GM23338 (cell line): ENCODE results near the gene MYL1. TPM values are rescaled to one million over a fixed set of nuclear protein-coding genes. Genes with fewer than 3 reads are reported as not detected.

Experiments
- ATAC-seq: fragments of 200-7000 bp; cut with Tn5 transposase; 3 replicates; pipeline ENCODE4 v1.9.1; 2020
- DNase-seq: peaks from one replicate; pipeline ENCODE4 v3.0.0-alpha.2; 2015; ENCODE audit warnings: low spot score
- H2AFZ ChIP-seq: fragments of 200-600 bp; sonication (generic); 2 replicates; pipeline ENCODE4 v1.8.0; 2016; ENCODE audit warnings: antibody characterized with exemption, mild to moderate bottlenecking, moderate library complexity
- H3F3A ChIP-seq: fragments of 200-600 bp; sonication (generic); replicated peaks from 2 replicates; pipeline ENCODE4 v1.8.0; 2017; ENCODE audit warnings: antibody characterized with exemption, mixed run types, low read depth
- H3K27ac ChIP-seq: fragments of 200-600 bp; sonication (generic); 2 replicates; pipeline ENCODE4 v1.6.1; 2016; ENCODE audit warnings: low read depth
- H3K27me3 ChIP-seq: fragments of 200-600 bp; sonication (generic); 2 replicates; pipeline ENCODE4 v1.8.0; 2016; ENCODE audit warnings: mild to moderate bottlenecking, mixed run types, moderate library complexity; ENCODE audit not compliant: insufficient read depth
- H3K36me3 ChIP-seq: fragments of 200-600 bp; sonication (generic); 2 replicates; pipeline ENCODE4 v1.8.0; 2016; ENCODE audit warnings: mild to moderate bottlenecking; ENCODE audit not compliant: insufficient read depth
- H3K4me1 ChIP-seq: fragments of 200-600 bp; sonication (generic); 2 replicates; pipeline ENCODE4 v1.8.0; 2016; ENCODE audit warnings: mild to moderate bottlenecking, moderate library complexity; ENCODE audit not compliant: insufficient read depth
- H3K4me2 ChIP-seq: fragments of 200-600 bp; sonication (generic); 2 replicates; pipeline ENCODE4 v1.7.1; 2017; ENCODE audit warnings: mixed run types
- H3K4me3 ChIP-seq: fragments of 200-600 bp; sonication (generic); 2 replicates; pipeline ENCODE4 v1.6.1; 2016; ENCODE audit warnings: mixed run types
- H3K79me2 ChIP-seq: fragments of 200-600 bp; sonication (generic); replicated peaks from 2 replicates; pipeline ENCODE4 v1.8.0; 2017; ENCODE audit warnings: mild to moderate bottlenecking; ENCODE audit not compliant: insufficient read depth
- H3K9me2 ChIP-seq: fragments of 200-600 bp; sonication (generic); 2 replicates; pipeline ENCODE4 v1.8.0; 2017; ENCODE audit not compliant: insufficient read depth
- H4K20me1 ChIP-seq: fragments of 200-600 bp; sonication (generic); replicated peaks from 2 replicates; pipeline ENCODE4 v1.8.0; 2017; ENCODE audit warnings: mild to moderate bottlenecking; ENCODE audit not compliant: insufficient read depth
- H3K27ac Mint-ChIP-seq: 2 replicates; pipeline ENCODE4 v1.8.0; 2020; ENCODE audit warnings: inconsistent platforms, mild to moderate bottlenecking, moderate library complexity, mixed read lengths
- H3K27me3 Mint-ChIP-seq: 3 replicates; pipeline ENCODE4 v1.8.0; 2022; ENCODE audit warnings: low read depth, mild to moderate bottlenecking, moderate library complexity, mixed read lengths, inconsistent platforms; ENCODE audit not compliant: insufficient read depth, poor library complexity
- H3K36me3 Mint-ChIP-seq: 3 replicates; pipeline ENCODE4 v1.8.0; 2021; ENCODE audit warnings: low read depth, mild to moderate bottlenecking, inconsistent platforms, moderate library complexity, mixed read lengths
- H3K4me1 Mint-ChIP-seq: 3 replicates; pipeline ENCODE4 v1.8.0; 2020; ENCODE audit warnings: mild to moderate bottlenecking, inconsistent platforms, mixed read lengths
- H3K4me3 Mint-ChIP-seq: 3 replicates; pipeline ENCODE4 v1.8.0; 2021; ENCODE audit warnings: moderate library complexity, mild to moderate bottlenecking, inconsistent platforms, mixed read lengths
- H3K9me3 Mint-ChIP-seq: 3 replicates; pipeline ENCODE4 v1.8.0; 2020; ENCODE audit warnings: moderate library complexity, mild to moderate bottlenecking, inconsistent platforms, mixed read lengths
- CREB1 ChIP-seq: fragments of 250-450 bp; sonication (Bioruptor Pico); IDR thresholded peaks from 2 replicates; pipeline ENCODE4 v1.5.0; 2020; ENCODE audit warnings: low read depth, mild to moderate bottlenecking, moderate library complexity
- CTCF ChIP-seq, 2 experiments: fragments of 200-600 bp in 1 of 2; sonication (generic) in 1 of 2; conservative IDR thresholded peaks; 2 replicates each; pipeline versions ENCODE4 v1.5.1 to v1.6.1; 2016 to 2017; ENCODE audit warnings: antibody characterized with exemption in 2 of 2, low read depth in 2 of 2, mild to moderate bottlenecking in 2 of 2, moderate library complexity in 1 of 2
- ETS1 ChIP-seq: IDR thresholded peaks from 2 replicates; pipeline ENCODE4 v1.6.1; 2016; ENCODE audit warnings: antibody characterized with exemption
- EZH2 ChIP-seq: fragments of 200-600 bp; sonication (generic); IDR thresholded peaks from one replicate; pipeline ENCODE4 v1.8.0; 2017; ENCODE audit warnings: antibody characterized with exemption, mild to moderate bottlenecking, low read depth; ENCODE audit not compliant: unreplicated experiment
- EZH2phosphoT487 ChIP-seq: fragments of 200-600 bp; sonication (generic); IDR thresholded peaks from one replicate; pipeline ENCODE4 v1.8.1; 2018; ENCODE audit warnings: antibody characterized with exemption; ENCODE audit not compliant: unreplicated experiment
- JUNB ChIP-seq: IDR thresholded peaks from one replicate; pipeline ENCODE4 v1.6.1; 2016; ENCODE audit warnings: antibody characterized with exemption; ENCODE audit not compliant: unreplicated experiment
- NANOG ChIP-seq: IDR thresholded peaks from 2 replicates; pipeline ENCODE4 v1.6.1; 2016; ENCODE audit warnings: antibody characterized with exemption, borderline replicate concordance
- POLR2AphosphoS5 ChIP-seq: IDR thresholded peaks from 2 replicates; pipeline ENCODE4 v1.6.1; 2016; ENCODE audit warnings: antibody characterized with exemption, low read depth
- REST ChIP-seq: IDR thresholded peaks from one replicate; pipeline ENCODE4 v1.6.1; 2018; ENCODE audit warnings: antibody characterized with exemption; ENCODE audit not compliant: unreplicated experiment
- STAT1 ChIP-seq: IDR thresholded peaks from one replicate; pipeline ENCODE4 v1.6.1; 2016; ENCODE audit warnings: antibody characterized with exemption; ENCODE audit not compliant: unreplicated experiment
- ZNF114 ChIP-seq: fragments of 250-450 bp; sonication (Bioruptor Pico); IDR thresholded peaks from 2 replicates; pipeline ENCODE4 v1.5.0; 2020; ENCODE audit warnings: mild to moderate bottlenecking, moderate library complexity
- ZNF331 ChIP-seq: fragments of 250-450 bp; sonication (Bioruptor Pico); IDR thresholded peaks from 2 replicates; pipeline ENCODE4 v1.5.0; 2020; ENCODE audit warnings: low read depth, mild to moderate bottlenecking, moderate library complexity
- polyA plus RNA-seq: library from polyadenylated mRNA; unstranded; fragments of >200 nt; fragmentation: Nextera tagmentation; extraction: Ambion mirVana; gene quantifications from 2 replicates; pipeline ENCODE4 v1.2.1, GENCODE V29; 2016
- total RNA-seq: library from RNA; depleted of rRNA; stranded (reverse); fragments of >200 nt; shearing (Covaris generic); gene quantifications from 2 replicates; pipeline ENCODE4 v1.2.3, GENCODE V29; 2014

MYL1 gene
- total and polyA plus RNA-seq, 2 experiments from 2014 or later: not detected

DNA sequence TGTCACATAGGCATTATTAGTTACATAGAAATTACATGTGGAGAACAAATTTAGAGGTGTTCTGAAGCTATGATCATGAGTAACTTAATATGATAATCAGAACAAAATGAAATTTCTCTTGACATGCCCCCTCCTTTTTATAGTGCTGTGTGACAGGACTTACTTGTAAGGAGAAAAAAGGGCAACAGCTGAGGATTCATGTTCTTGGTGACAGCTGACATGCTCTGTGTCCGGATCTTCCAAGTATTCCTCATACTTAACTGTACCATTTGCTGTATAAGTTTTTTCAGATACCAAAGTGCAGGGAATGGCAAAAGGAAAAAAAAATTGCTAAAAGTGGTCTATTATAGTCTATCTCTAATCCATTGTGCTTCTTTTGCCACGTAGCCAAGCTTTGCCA lies 3.5 kb upstream of the MYL1 start:
- H3K9me2 ChIP-seq: no peaks in the 10 kb centered on the region
- no peak overlapping the region for H2AFZ ChIP-seq
- H3K36me3 ChIP-seq: no peaks in the 10 kb centered on the region
- TF ChIP-seq ETS1 (no peak), NANOG (no peak), ZNF114 (CRISPR knock-in tag) (no peak), EZH2phosphoT487 (no peak)
- H3K4me1 ChIP-seq: no peaks in the 10 kb centered on the region
- no peak for DNase-seq
- no peaks in the 10 kb centered on the region for H3K4me1 Mint-ChIP-seq
- H4K20me1 ChIP-seq: no peaks in the 10 kb centered on the region
- H3K27me3 Mint-ChIP-seq: no peaks in the 10 kb centered on the region
- H3K4me3 Mint-ChIP-seq: no peak overlapping the region
- no peak overlapping the region for H3K27ac ChIP-seq
- H3K9me3 Mint-ChIP-seq: no peaks in the 10 kb centered on the region
- H3K4me2 ChIP-seq: no peak overlapping the region
- no peak overlapping the region for H3K27ac Mint-ChIP-seq
- no peaks in the 10 kb centered on the region for H3K27me3 ChIP-seq
- H3K4me3 ChIP-seq: no peak overlapping the region
- no peak for ATAC-seq
- no peaks in the 10 kb centered on the region for H3F3A ChIP-seq
- H3K79me2 ChIP-seq: no peaks in the 10 kb centered on the region
- H3K36me3 Mint-ChIP-seq: no peaks in the 10 kb centered on the region

- H2AFZ ChIP-seq: no peak overlapping the region
- Mint-ChIP-seq H3K4me3 (no peak overlapping the region), H3K4me1 (peaks cover 9% of the 10 kb centered on the region), H3K27ac (no peak overlapping the region), H3K9me3 (no peaks in the 10 kb centered on the region), H3K36me3 (no peaks in the 10 kb centered on the region), H3K27me3 (no peaks in the 10 kb centered on the region)
- H3K27me3 ChIP-seq: no peaks in the 10 kb centered on the region
- no peaks in the 10 kb centered on the region for H3K79me2 ChIP-seq
- H3F3A ChIP-seq: no peaks in the 10 kb centered on the region
- DNase-seq (no peak), ATAC-seq (no peak)
- H3K36me3 ChIP-seq: no peaks in the 10 kb centered on the region
- no peaks in the 10 kb centered on the region for H3K9me2 ChIP-seq
- no peak overlapping the region for H3K4me2 ChIP-seq
- TF ChIP-seq REST: no peak
- no peak for TF ChIP-seq CTCF (conservative IDR thresholded peaks at IDR 0.05; ENCODE audit: low read depth in 2 of 2)
- no peak for TF ChIP-seq ZNF331 (CRISPR knock-in tag)
- no peak for TF ChIP-seq STAT1
- TF ChIP-seq CREB1 (CRISPR knock-in tag): no peak
- no peak for TF ChIP-seq ETS1
- no peak for TF ChIP-seq NANOG
- no peak for TF ChIP-seq ZNF114 (CRISPR knock-in tag)
- TF ChIP-seq POLR2AphosphoS5: no peak
- no peak for TF ChIP-seq JUNB
- no peak for TF ChIP-seq EZH2phosphoT487
- no peak for TF ChIP-seq EZH2
- no peak overlapping the region for H3K27ac ChIP-seq
- no peaks in the 10 kb centered on the region for H4K20me1 ChIP-seq
- 0 out of 2 replicates have a peak, but pooled peaks cover 5% of the 10 kb centered on the region for H3K4me1 ChIP-seq
- no peak overlapping the region for H3K4me3 ChIP-seq
These were observed 4.4 kb downstream of the MYL1 start for GRCh38 chr2:210310550-210310949.
